ENCODE results near the gene SCD5. TPM values are rescaled to one million over a fixed set of nuclear protein-coding genes. Genes with fewer than 3 reads are reported as not detected.

The SCD5 gene
- polyA plus RNA-seq, 2 of the 4 experiments (the other 2 are of a cell fraction) = 9.8 to 11.9 TPM

DNA sequence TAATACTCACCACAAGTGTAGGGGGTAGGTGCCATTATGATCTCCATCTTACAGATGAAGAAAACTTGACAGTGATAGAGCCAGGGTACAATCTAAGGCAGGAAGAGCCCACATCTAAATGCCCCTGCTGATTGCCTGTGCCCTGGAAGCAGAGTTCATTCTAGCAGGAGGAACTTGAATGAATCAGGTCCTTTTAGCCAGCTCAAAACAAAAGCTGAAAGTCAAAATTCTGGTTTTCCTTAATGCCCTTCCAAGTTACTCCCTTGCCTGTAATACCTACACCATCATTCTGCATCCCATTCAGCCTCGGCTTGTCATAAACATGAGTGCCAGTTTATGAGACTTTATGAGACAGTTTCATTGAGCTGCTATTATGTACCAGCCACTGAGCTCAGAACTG, 89.6 kb downstream of the SCD5 start:
- FAIRE-seq (no peak), ATAC-seq (no peak), DNase-seq (ENCODE audit: low read depth in 1 of 2, low spot score in 1 of 2) (no peak)
- TF ChIP-seq POLR2A (IDR thresholded peaks at IDR 0.05; ENCODE audit: low read length) (no peak), KDM1A (IDR thresholded peaks at IDR 0.05; ENCODE audit: low read depth) (no peak), JUN (IDR thresholded peaks at IDR 0.05) (no peak), SREBF2 (IDR thresholded peaks at IDR 0.05) (no peak), PHF8 (IDR thresholded peaks at IDR 0.05; ENCODE audit: borderline replicate concordance, low read depth) (no peak), RFX5 (IDR thresholded peaks at IDR 0.05) (no peak), RARB (CRISPR knock-in tag; IDR thresholded peaks at IDR 0.05) (no peak), CEBPB (IDR thresholded peaks at IDR 0.05) (no peak), ZNF302 (CRISPR knock-in tag; IDR thresholded peaks at IDR 0.05) (no peak)
- TF ChIP-seq, protein P1, sequence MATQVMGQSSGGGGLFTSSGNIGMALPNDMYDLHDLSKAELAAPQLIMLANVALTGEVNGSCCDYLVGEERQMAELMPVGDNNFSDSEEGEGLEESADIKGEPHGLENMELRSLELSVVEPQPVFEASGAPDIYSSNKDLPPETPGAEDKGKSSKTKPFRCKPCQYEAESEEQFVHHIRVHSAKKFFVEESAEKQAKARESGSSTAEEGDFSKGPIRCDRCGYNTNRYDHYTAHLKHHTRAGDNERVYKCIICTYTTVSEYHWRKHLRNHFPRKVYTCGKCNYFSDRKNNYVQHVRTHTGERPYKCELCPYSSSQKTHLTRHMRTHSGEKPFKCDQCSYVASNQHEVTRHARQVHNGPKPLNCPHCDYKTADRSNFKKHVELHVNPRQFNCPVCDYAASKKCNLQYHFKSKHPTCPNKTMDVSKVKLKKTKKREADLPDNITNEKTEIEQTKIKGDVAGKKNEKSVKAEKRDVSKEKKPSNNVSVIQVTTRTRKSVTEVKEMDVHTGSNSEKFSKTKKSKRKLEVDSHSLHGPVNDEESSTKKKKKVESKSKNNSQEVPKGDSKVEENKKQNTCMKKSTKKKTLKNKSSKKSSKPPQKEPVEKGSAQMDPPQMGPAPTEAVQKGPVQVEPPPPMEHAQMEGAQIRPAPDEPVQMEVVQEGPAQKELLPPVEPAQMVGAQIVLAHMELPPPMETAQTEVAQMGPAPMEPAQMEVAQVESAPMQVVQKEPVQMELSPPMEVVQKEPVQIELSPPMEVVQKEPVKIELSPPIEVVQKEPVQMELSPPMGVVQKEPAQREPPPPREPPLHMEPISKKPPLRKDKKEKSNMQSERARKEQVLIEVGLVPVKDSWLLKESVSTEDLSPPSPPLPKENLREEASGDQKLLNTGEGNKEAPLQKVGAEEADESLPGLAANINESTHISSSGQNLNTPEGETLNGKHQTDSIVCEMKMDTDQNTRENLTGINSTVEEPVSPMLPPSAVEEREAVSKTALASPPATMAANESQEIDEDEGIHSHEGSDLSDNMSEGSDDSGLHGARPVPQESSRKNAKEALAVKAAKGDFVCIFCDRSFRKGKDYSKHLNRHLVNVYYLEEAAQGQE (IDR thresholded peaks at IDR 0.05) = no peak
- no peaks in the 10 kb centered on the region for H3K4me1 ChIP-seq
- no peak overlapping the region for H3K4me3 ChIP-seq
- H3K9me3 ChIP-seq = no peaks in the 10 kb centered on the region
- ChIA-PET POLR2A (no interaction called here), CTCF (no interaction called here)
- no peak overlapping the region for H3K27ac ChIP-seq
- no peak overlapping the region for H3K4me2 ChIP-seq
- 21% methylated on average over 1 of the region's 1 CpG for WGBS (ENCODE audit: missing lambda C conversion rate)

DNA sequence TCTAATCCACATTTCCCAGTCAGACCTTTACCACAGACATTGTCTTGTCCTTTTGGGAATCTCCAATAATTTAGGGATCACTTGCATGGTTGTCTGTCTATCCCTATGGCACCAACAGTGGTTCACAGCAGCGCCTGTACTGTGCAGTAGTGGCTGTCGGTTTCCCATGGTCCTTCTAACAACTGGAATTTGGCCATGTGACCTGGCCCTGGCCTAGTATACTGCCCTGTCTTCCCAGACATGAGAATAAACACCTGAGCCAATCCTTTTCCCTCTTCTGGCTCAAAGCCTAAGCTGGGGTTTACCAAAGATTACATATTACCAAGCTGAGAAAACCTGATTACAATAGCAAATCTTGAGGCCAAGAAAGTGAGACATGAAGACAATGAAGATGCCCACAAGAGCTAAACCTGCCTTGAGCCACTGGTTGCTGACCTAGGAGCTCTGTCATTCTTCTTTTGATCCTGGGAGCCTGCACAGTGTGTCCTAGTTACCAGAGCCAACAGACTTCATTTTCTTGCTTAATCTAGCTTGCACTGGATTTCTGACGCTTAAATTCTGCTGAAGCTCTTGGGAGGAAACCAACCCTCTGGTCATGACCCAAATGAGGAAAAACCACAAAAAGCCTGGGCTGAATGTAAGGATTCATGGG, 92.1 kb downstream of the SCD5 start:
- no peak overlapping the region for H3K27ac ChIP-seq
- H3K4me1 ChIP-seq = no peaks in the 10 kb centered on the region
- H3K4me2 ChIP-seq = no peak overlapping the region
- no peak for DNase-seq (ENCODE audit: low read depth in 1 of 2, low spot score in 1 of 2)
- ATAC-seq = no peak
- H3K4me3 ChIP-seq = no peak overlapping the region
- no peak for FAIRE-seq
- H3K9me3 ChIP-seq = no peaks in the 10 kb centered on the region
- POLR2A ChIA-PET = no interaction called here
- whole genome bisulfite sequencing (ENCODE audit: missing lambda C conversion rate) = 77% methylated on average over 3 of the region's 3 CpGs
- CTCF ChIA-PET = no interaction called here
- no peak for TF ChIP-seq FOXS1 (CRISPR knock-in tag; IDR thresholded peaks at IDR 0.05)
- TF ChIP-seq CEBPB (IDR thresholded peaks at IDR 0.05) = no peak
- TF ChIP-seq EHF (CRISPR knock-in tag; IDR thresholded peaks at IDR 0.05) = no peak
- TF ChIP-seq CBX8 (IDR thresholded peaks at IDR 0.05) = no peak
- TF ChIP-seq, protein P2, sequence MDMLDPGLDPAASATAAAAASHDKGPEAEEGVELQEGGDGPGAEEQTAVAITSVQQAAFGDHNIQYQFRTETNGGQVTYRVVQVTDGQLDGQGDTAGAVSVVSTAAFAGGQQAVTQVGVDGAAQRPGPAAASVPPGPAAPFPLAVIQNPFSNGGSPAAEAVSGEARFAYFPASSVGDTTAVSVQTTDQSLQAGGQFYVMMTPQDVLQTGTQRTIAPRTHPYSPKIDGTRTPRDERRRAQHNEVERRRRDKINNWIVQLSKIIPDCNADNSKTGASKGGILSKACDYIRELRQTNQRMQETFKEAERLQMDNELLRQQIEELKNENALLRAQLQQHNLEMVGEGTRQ (IDR thresholded peaks at IDR 0.05) = no peak
- no peak for TF ChIP-seq BHLHE40 (IDR thresholded peaks at IDR 0.05; ENCODE audit: low read depth, low read length)

DNA sequence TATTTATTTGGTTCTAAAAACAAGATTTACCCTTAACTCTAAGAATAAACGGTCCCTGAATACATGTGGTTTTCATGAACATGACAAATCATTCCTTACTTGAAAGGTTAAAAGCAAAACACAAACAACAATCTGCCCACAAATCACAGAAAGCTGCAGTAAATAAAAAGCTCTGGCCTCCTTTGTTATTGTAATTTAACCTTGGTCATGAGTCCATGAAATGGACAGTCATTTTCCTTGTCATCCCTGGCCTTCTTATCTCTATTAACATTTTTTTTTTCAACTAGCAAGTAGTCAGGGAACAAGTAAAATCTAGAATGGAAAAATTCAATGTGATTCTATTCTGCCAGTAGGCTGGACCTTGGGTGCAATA, 92.7 kb downstream of the SCD5 start:
- Histone ChIP-seq H3K4me2 (no peak overlapping the region), H3K4me3 (no peak overlapping the region), H3K27ac (no peak overlapping the region), H3K4me1 (no peaks in the 10 kb centered on the region), H3K9me3 (no peaks in the 10 kb centered on the region)
- DNase-seq (ENCODE audit: low read depth in 1 of 2, low spot score in 1 of 2) = no peak
- no peak for FAIRE-seq
- ATAC-seq = no peak
- CTCF ChIA-PET = no interaction called here
- 59% methylated on average over 1 of the region's 1 CpG for WGBS (ENCODE audit: missing lambda C conversion rate)
- POLR2A ChIA-PET = no interaction called here
- TF ChIP-seq ZFP36 (IDR thresholded peaks at IDR 0.05; ENCODE audit: borderline replicate concordance, partially characterized antibody) (no peak), CBX2 (IDR thresholded peaks at IDR 0.05; ENCODE audit: borderline replicate concordance, low read depth) (no peak), ELK1 (IDR thresholded peaks at IDR 0.05; ENCODE audit: low read depth, low read length) (no peak), HMGXB4 (CRISPR knock-in tag; IDR thresholded peaks at IDR 0.05; ENCODE audit: borderline replicate concordance) (no peak), RFX5 (IDR thresholded peaks at IDR 0.05) (no peak), MYC (IDR thresholded peaks at IDR 0.05; ENCODE audit: borderline replicate concordance, low read length) (no peak), SREBF2 (IDR thresholded peaks at IDR 0.05) (no peak), ZNF302 (CRISPR knock-in tag; IDR thresholded peaks at IDR 0.05) (no peak), PBX3 (IDR thresholded peaks at IDR 0.05) (no peak), BHLHE40 (IDR thresholded peaks at IDR 0.05; ENCODE audit: low read depth, low read length) (no peak), CTCF (IDR thresholded peaks at IDR 0.05) (no peak), KDM1A (IDR thresholded peaks at IDR 0.05; ENCODE audit: low read depth) (no peak)

Data from A549 (cell line).